ENCODE results near the gene MAN1A1.

MAN1A1 gene

GRCh38 chr6:119184008-119184648, 165.4 kb downstream of the MAN1A1 start:
- no peaks in the 10 kb centered on the region for H3K27me3 ChIP-seq (ENCODE audit: insufficient read depth, low read depth)
- H3K27ac ChIP-seq = no peak overlapping the region
- no peaks in the 10 kb centered on the region for H4K20me1 ChIP-seq (ENCODE audit: insufficient read depth)
- no peaks in the 10 kb centered on the region for H3K36me3 ChIP-seq (ENCODE audit: insufficient read depth)
- H3K4me1 ChIP-seq (ENCODE audit: low read depth, poor library complexity, severe bottlenecking) = peaks cover 30% of the 10 kb centered on the region
- no peak overlapping the region for H3K4me2 ChIP-seq
- no peaks in the 10 kb centered on the region for H3K79me2 ChIP-seq (ENCODE audit: insufficient read depth, low read depth)
- H3K9ac ChIP-seq = no peak overlapping the region
- no peak overlapping the region for H2AFZ ChIP-seq (ENCODE audit: low read depth)
- H3K4me3 ChIP-seq (IDR thresholded peaks at IDR 0.05; ENCODE audit: insufficient read depth, low read depth, low read length) = no peak overlapping the region
- no peak for TF ChIP-seq CTCF (conservative IDR thresholded peaks at IDR 0.05; ENCODE audit: low read depth, low read length)

- Histone ChIP-seq H3K4me1 (ENCODE audit: low read depth, poor library complexity, severe bottlenecking) (peaks cover 31% of the 10 kb centered on the region), H2AFZ (ENCODE audit: low read depth) (no peak overlapping the region), H3K79me2 (ENCODE audit: insufficient read depth, low read depth) (no peaks in the 10 kb centered on the region), H3K9ac (no peak overlapping the region), H3K27me3 (ENCODE audit: insufficient read depth, low read depth) (no peaks in the 10 kb centered on the region), H3K27ac (no peak overlapping the region), H3K4me3 (IDR thresholded peaks at IDR 0.05; ENCODE audit: insufficient read depth, low read depth, low read length) (no peak overlapping the region), H4K20me1 (ENCODE audit: insufficient read depth) (no peaks in the 10 kb centered on the region), H3K36me3 (ENCODE audit: insufficient read depth) (no peaks in the 10 kb centered on the region), H3K4me2 (no peak overlapping the region)
- no peak for TF ChIP-seq CTCF (conservative IDR thresholded peaks at IDR 0.05; ENCODE audit: low read depth, low read length)
Measured at GRCh38 chr6:119183457-119183856, 166.1 kb downstream of the MAN1A1 start.

- Histone ChIP-seq H3K79me2 (ENCODE audit: insufficient read depth, low read depth) (no peaks in the 10 kb centered on the region), H3K27me3 (ENCODE audit: insufficient read depth, low read depth) (no peaks in the 10 kb centered on the region), H3K4me1 (ENCODE audit: low read depth, poor library complexity, severe bottlenecking) (peaks cover 31% of the 10 kb centered on the region), H3K4me2 (no peak overlapping the region), H4K20me1 (ENCODE audit: insufficient read depth) (no peaks in the 10 kb centered on the region), H3K36me3 (ENCODE audit: insufficient read depth) (no peaks in the 10 kb centered on the region), H3K9ac (no peak overlapping the region), H3K27ac (no peak overlapping the region), H3K4me3 (IDR thresholded peaks at IDR 0.05; ENCODE audit: insufficient read depth, low read depth, low read length) (no peak overlapping the region), H2AFZ (ENCODE audit: low read depth) (no peak overlapping the region)
- TF ChIP-seq CTCF (conservative IDR thresholded peaks at IDR 0.05; ENCODE audit: low read depth, low read length) = no peak
Measured at GRCh38 chr6:119182875-119183274, 166.7 kb downstream of the MAN1A1 start.

- no peak overlapping the region for H3K4me2 ChIP-seq
- peaks cover 31% of the 10 kb centered on the region for H3K4me1 ChIP-seq (ENCODE audit: low read depth, poor library complexity, severe bottlenecking)
- no peak for TF ChIP-seq CTCF (conservative IDR thresholded peaks at IDR 0.05; ENCODE audit: low read depth, low read length)
- no peak overlapping the region for H3K4me3 ChIP-seq (IDR thresholded peaks at IDR 0.05; ENCODE audit: insufficient read depth, low read depth, low read length)
- H3K9ac ChIP-seq = no peak overlapping the region
- H3K27ac ChIP-seq = no peak overlapping the region
- no peak overlapping the region for H2AFZ ChIP-seq (ENCODE audit: low read depth)
- H3K36me3 ChIP-seq (ENCODE audit: insufficient read depth) = no peaks in the 10 kb centered on the region
- no peaks in the 10 kb centered on the region for H4K20me1 ChIP-seq (ENCODE audit: insufficient read depth)
- H3K79me2 ChIP-seq (ENCODE audit: insufficient read depth, low read depth) = no peaks in the 10 kb centered on the region
- H3K27me3 ChIP-seq (ENCODE audit: insufficient read depth, low read depth) = no peaks in the 10 kb centered on the region
Measured at GRCh38 chr6:119182216-119182803, 167.3 kb downstream of the MAN1A1 start.
